Testis (tissue), 2 donors: ENCODE data around the gene FAM171A1.

ENCODE experiments used
- CTCF ChIP-seq, 3 experiments: fragments of 450-650 bp in 2 of 3; fragments of 200-600 bp in 1 of 3; sonication (generic) in 1 of 3; IDR thresholded peaks; one replicate each; pipeline ENCODE4 v1.5.1; 2016 to 2019; ENCODE audit warnings: antibody characterized with exemption in 3 of 3, mild to moderate bottlenecking in 2 of 3, moderate library complexity in 1 of 3
- POLR2A ChIP-seq: fragments of 450-650 bp; IDR thresholded peaks from one replicate; pipeline ENCODE4 v1.6.1; 2017; ENCODE audit warnings: antibody characterized with exemption, mild to moderate bottlenecking, moderate library complexity

- no peak for TF ChIP-seq POLR2A
- TF ChIP-seq CTCF (IDR thresholded peaks at IDR 0.05), result no peak
Observed at GRCh38 chr10:15180736-15181135, 190.4 kb downstream of the FAM171A1 start.
